Inferior parietal cortex (tissue), 1 donor: Measurements from ENCODE around the gene ARMH1.

ENCODE experiments used
- DNase-seq: peaks from one replicate; pipeline ENCODE4 v3.0.0-alpha.2; 2016; ENCODE audit errors: extremely low spot score

ARMH1 gene

GRCh38 chr1:44674113-44675000 lies at the start of gene ARMH1, which contains the start of gene TMEM53:
ARMH1 (plus strand) TSS chr1:44674714; CDS start chr1:44689698, 14,984 bp downstream.
TMEM53 (minus strand) TSS chr1:44674481; CDS start chr1:44674391, 90 bp downstream.
- DNase-seq: peak; percentile 97

GRCh38 chr1:44625348-44625747 lies 49.2 kb upstream of the ARMH1 start:
- DNase-seq: no peak

GRCh38 chr1:44628962-44629756 lies 45.4 kb upstream of the ARMH1 start:
- no peak for DNase-seq

- no peak for DNase-seq
Observed at GRCh38 chr1:44630116-44630515, 44.4 kb upstream of the ARMH1 start.

GRCh38 chr1:44631333-44631646 lies 43.2 kb upstream of the ARMH1 start:
- DNase-seq: no peak

- DNase-seq: peak; percentile 77
Observed at GRCh38 chr1:44631647-44632539, 42.6 kb upstream of the ARMH1 start.

DNA sequence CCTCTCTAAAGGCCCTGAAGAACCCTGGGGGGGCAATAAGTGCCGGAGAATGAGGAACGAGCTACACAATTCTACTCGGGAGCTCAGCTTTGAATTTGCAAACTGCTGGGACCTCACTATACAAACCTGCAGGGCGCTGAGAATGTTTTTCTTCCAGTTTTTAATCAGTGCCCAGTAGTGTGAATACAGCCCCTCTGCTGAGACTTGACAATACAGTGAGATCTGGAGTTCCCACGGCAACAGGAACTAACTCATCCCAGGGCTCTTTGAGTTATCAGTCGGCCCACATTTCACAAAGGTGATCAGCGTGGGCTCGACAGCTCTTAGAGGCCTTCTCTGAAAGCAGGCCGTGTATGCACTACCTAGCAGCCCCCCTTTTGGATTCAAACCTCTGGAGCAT lies 41.9 kb upstream of the ARMH1 start:
- no peak for DNase-seq

DNA sequence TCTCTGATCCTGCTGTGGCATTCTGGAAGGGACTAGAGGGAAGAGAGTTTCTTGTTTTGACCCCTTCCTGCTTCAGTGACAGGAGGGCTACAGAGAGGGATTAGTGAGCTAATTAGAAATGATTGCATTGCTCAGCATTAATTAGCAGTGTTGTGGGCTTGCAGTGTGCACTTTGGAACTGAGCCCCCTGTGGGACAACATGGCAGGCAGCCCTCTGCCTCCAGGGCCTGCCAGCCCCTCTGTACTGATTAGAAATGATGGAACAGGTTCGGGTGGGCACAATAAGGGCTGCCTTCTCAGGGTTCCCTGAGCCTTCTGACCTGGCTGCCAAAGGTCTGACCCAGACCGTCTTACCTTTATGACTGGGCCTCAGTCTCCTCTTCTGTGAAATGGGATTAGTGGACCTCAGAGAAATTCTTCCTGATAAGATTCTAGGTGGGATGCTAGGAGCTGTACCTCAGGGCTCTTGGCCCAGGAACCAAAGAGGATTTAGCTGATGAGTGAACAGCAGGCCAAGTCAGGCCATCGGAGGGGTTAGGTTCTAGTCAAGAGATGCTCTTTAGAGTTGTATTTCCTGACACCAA lies 39.8 kb upstream of the ARMH1 start:
- DNase-seq: no peak

GRCh38 chr1:44635439-44635838 lies 39.1 kb upstream of the ARMH1 start:
- DNase-seq: no peak

DNA sequence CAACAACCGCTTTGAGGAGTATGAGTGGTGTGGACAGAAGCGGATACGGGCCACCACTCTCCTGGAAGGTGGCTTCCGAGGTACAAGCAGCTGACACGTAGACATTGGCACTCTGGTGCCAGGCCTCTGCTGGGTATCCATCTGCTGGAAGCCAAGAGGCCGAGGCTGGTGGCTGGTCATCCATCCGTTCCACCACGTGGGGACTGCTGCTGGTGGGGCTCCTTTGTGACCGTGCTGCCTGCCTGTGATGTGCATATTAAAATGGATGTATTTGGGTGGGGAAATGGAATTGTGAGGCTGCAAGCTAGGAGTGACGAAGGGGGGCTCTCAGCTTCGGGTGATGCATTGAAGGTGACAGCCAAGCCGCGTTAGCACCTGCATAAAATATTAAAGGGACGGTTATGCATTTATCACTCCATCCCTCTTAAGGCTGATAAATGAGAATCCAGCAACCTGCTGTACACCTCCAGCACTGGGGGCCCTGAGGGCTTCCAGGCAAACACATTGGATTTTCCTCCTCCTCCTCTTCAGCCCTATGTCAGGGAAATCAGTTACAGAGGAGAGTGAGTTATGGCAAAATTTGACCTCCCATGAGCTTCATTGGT lies 38.3 kb upstream of the ARMH1 start:
- DNase-seq: no peak

- no peak for DNase-seq
Observed at GRCh38 chr1:44636688-44637598, 37.6 kb upstream of the ARMH1 start.

- DNase-seq: no peak
Observed at GRCh38 chr1:44637702-44638411, 36.7 kb upstream of the ARMH1 start.

GRCh38 chr1:44640200-44640853 lies 34.2 kb upstream of the ARMH1 start:
- no peak for DNase-seq

DNA sequence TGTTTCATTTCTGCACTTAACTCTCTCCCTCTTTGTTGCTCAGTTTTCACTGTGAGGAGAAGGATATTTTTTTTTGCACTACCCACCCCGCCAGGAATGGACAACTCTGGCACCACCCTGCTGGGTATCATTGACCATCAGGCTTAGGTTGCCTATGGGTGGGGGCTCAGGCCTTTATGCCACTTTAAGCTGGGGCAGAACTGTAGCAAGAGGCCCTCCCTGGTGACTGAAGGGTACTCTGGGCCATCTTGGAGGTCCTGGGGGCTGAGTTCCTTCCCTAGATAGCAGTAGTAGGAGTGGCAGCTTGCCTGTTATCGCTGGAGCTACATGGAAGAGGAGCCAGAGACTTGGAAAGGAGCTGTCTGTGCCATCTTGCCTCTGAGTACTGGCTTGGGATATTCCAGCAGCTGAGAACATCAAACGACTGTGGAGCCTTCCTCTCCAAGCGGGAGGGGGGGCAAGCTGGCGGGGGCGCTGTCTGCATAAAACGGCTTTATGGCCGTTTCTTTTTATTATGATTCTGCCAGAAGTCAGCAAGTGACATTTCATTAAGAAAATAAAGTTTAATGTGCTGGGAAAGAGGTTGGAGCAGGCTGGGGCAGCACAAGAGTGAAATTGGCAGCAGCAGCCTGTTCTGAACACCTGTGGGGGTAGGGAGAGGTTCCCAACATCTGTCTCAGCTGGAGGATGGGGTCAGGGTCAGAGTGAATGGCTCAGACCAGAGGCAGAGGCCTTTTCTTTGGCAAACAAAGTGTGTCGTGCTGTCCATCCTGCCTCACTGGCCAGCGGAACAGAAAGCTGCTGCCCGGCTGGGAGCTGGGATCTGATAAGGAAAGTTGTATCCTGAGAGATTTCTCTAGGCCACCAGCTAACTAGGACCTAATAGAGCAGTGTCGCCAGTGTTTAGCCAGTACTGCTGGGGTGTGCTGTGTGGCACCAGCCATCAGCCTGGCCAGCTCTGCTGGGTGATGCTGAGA lies 33.1 kb upstream of the ARMH1 start:
- no peak for DNase-seq

- DNase-seq: no peak
Observed at GRCh38 chr1:44642255-44642654, 32.3 kb upstream of the ARMH1 start.

DNA sequence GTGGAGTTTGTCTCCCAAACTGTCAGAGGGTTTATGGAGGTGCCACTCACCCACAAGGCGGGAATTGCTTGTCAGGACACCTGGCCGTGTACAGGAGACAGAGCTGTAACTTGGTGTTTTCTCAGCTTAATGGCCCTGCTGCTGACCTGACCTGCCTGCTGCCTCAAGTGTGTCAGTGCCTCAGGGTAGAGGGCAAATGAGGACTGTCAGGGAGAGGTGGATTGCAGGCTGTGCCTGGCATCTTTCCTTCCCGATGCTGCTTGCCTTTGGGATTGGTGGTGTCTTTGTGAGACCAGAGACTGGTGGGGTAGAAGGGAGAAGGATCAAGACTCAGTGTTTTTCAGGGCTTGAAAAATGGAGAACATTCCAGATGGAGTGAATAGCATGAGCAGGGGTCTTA lies 31.6 kb upstream of the ARMH1 start:
- DNase-seq: no peak

- no peak for DNase-seq
Observed at GRCh38 chr1:44643721-44644334, 30.7 kb upstream of the ARMH1 start.
